HCT116 (cell line): ENCODE data around the gene CCDC197.

ENCODE experiments used
- ATF3 ChIP-seq: IDR thresholded peaks from 2 replicates; pipeline ENCODE4 v1.6.1; 2012
- CTCF ChIP-seq, 3 experiments: fragments of 200-600 bp in 1 of 3; sonication (generic) in 1 of 3; IDR thresholded peaks in 2 of 3; conservative IDR thresholded peaks in 1 of 3; 2 replicates each; pipeline ENCODE4 v1.5.1; 2012 to 2017; ENCODE audit warnings: low read depth in 2 of 3, low read length in 2 of 3, antibody characterized with exemption in 1 of 3, borderline replicate concordance in 1 of 3, control low read depth in 1 of 3, mild to moderate bottlenecking in 1 of 3, mixed read lengths in 1 of 3, mixed run types in 1 of 3, moderate library complexity in 1 of 3; ENCODE audit not compliant: insufficient read depth in 1 of 3
- ELF1 ChIP-seq: IDR thresholded peaks from 2 replicates; pipeline ENCODE4 v1.6.1; 2012; ENCODE audit warnings: low read depth, borderline replicate concordance
- EZH2 ChIP-seq: fragments of 200-600 bp; sonication (generic); IDR thresholded peaks from 2 replicates; pipeline ENCODE4 v1.6.1; 2017; ENCODE audit warnings: antibody characterized with exemption, mixed run types
- MAX ChIP-seq: IDR thresholded peaks from 2 replicates; pipeline ENCODE4 v1.6.1; 2012
- POLR2A ChIP-seq: IDR thresholded peaks from 2 replicates; pipeline ENCODE4 v1.7.0; 2011; ENCODE audit warnings: borderline replicate concordance; ENCODE audit not compliant: insufficient read depth, insufficient read length; ENCODE audit errors: extremely low read depth
- POLR2AphosphoS5 ChIP-seq: IDR thresholded peaks from 2 replicates; pipeline ENCODE4 v1.6.1; 2011; ENCODE audit warnings: mild to moderate bottlenecking, low read depth, low read length, moderate library complexity
- RAD21 ChIP-seq: IDR thresholded peaks from 2 replicates; pipeline ENCODE4 v1.6.1; 2012; ENCODE audit warnings: low read depth, mild to moderate bottlenecking
- SIN3A ChIP-seq: IDR thresholded peaks from 2 replicates; pipeline ENCODE4 v1.6.1; 2012; ENCODE audit warnings: low read depth
- SRF ChIP-seq: IDR thresholded peaks from 2 replicates; pipeline ENCODE4 v1.6.1; 2012; ENCODE audit warnings: low read depth
- TCF7L2 ChIP-seq: IDR thresholded peaks from 2 replicates; pipeline ENCODE4 v1.7.0; 2011; ENCODE audit warnings: borderline replicate concordance, inconsistent platforms; ENCODE audit not compliant: insufficient read depth, insufficient read length; ENCODE audit errors: extremely low read depth
- YY1 ChIP-seq: IDR thresholded peaks from 2 replicates; pipeline ENCODE4 v1.6.1; 2011; ENCODE audit warnings: low read length, low read depth, moderate library complexity, mild to moderate bottlenecking; ENCODE audit not compliant: insufficient replicate concordance; ENCODE audit errors: extremely low read depth

- TF ChIP-seq RAD21 = no peak
- no peak for TF ChIP-seq CTCF (IDR thresholded peaks at IDR 0.05 in 2 of 3, conservative IDR thresholded peaks at IDR 0.05 in 1 of 3; ENCODE audit: borderline replicate concordance in 1 of 3, insufficient read depth in 1 of 3, low read depth in 2 of 3, low read length in 2 of 3)
- no peak for TF ChIP-seq YY1
- TF ChIP-seq MAX = no peak
- TF ChIP-seq EZH2 = no peak
- no peak for TF ChIP-seq TCF7L2
- TF ChIP-seq ELF1 = no peak
- TF ChIP-seq POLR2A = no peak
- no peak for TF ChIP-seq ATF3
- no peak for TF ChIP-seq POLR2AphosphoS5
- TF ChIP-seq SIN3A = no peak
- no peak for TF ChIP-seq SRF
These were observed at the start of gene CCDC197 for GRCh38 chr14:93997082-93997481.
